HG02938 (cell line): ENCODE data around the gene BOC.

Experiments used
- ATAC-seq: cut with Tn5 transposase; IDR thresholded peaks from one replicate; pipeline ENCODE4 v1.9.1; 2021; ENCODE audit warnings: mild to moderate bottlenecking, moderate library complexity; ENCODE audit not compliant: unreplicated experiment

Gene BOC

DNA sequence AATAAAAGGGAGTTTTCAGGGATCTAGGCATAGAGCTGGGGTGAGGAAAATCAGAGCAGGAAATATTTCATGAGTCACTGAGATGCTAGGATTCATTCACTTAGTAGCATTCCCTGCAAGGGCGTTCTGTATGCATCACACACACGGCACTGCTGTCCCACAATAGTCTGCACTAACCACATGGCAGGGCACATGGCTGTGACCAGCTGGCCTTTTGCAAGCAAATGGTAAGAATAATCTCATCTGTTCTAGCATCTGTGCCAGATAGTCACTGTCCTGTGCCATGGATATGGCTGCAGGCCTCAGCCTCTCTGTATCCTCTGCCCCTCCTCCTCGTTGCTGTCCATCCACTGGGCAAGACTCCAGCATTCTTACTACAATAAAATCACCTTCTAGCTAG is 37.8 kb downstream of the BOC start:
- no peak for ATAC-seq

GRCh38 chr3:113249601-113250000 is 38.2 kb downstream of the BOC start:
- no peak for ATAC-seq

- no peak for ATAC-seq
Observed at GRCh38 chr3:113250566-113250965, 39.2 kb downstream of the BOC start.

DNA sequence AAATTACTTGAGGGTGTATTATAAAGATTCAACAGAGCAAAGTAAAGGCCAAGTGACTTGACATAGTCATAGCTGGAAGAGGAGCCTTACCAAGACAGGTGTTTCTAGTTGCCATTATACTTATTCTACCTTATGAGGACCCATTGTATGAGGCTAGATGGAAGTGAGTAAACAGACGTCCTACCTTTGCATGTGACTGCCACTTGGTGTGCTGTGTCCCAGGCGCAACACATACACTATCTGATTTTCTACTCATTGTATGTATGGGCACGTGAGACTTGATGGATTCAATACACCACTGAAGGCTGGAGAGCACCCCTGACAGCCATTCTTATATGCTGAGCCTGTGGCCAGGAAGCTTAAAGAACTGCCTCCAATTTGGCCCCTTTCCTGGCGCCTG is 40.5 kb downstream of the BOC start:
- no peak for ATAC-seq

GRCh38 chr3:113252553-113252952 is 41.2 kb downstream of the BOC start:
- ATAC-seq, result no peak

DNA sequence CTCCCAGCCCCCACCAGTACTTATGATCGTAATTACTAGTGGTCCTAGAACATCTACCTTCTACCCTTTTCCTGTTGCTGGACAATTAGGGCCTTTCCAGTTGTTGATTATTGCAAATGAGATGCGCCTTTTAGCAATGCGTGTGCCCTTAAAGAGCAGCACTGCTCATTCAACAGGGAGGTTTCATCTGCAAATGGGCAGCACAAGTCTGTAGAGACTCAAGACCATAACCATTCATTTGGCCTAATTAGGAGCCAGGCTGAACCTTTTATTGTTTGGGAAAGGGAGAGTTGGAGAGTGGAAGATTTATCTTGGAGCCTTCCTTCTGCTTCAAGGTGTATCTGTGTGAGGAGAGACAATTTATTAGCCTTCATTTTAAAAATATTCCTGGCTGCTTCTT is 42.3 kb downstream of the BOC start:
- no peak for ATAC-seq

GRCh38 chr3:113254171-113254947 is 43.0 kb downstream of the BOC start:
- ATAC-seq, result no peak

- no peak for ATAC-seq
Observed at GRCh38 chr3:113255100-113255853, 43.9 kb downstream of the BOC start.

- no peak for ATAC-seq
Observed at GRCh38 chr3:113255854-113256615, 44.7 kb downstream of the BOC start.

DNA sequence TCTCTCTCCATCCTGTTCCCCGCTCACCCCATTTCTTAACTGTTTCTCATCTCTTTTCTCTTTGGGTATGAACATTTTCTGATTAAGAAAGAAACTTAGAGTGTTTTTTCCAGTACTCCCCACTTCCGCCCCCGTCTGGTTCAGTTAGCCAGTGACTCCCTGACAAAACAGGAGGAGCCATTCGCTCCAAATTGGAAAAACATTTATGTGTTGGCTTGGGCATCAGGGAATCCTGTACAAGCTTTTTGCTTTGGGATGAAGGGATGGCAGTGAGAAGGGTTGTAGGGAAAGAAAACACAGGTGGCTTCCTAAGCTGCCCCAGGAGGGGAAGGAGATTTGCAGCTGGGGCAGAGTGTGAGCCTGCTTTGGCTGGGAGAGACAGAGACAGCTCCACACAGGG is 47.0 kb downstream of the BOC start:
- no peak for ATAC-seq

- ATAC-seq, result no peak
Observed at GRCh38 chr3:113259196-113259595, 47.8 kb downstream of the BOC start.

GRCh38 chr3:113261063-113261625 is 49.8 kb downstream of the BOC start:
- ATAC-seq, result no peak

DNA sequence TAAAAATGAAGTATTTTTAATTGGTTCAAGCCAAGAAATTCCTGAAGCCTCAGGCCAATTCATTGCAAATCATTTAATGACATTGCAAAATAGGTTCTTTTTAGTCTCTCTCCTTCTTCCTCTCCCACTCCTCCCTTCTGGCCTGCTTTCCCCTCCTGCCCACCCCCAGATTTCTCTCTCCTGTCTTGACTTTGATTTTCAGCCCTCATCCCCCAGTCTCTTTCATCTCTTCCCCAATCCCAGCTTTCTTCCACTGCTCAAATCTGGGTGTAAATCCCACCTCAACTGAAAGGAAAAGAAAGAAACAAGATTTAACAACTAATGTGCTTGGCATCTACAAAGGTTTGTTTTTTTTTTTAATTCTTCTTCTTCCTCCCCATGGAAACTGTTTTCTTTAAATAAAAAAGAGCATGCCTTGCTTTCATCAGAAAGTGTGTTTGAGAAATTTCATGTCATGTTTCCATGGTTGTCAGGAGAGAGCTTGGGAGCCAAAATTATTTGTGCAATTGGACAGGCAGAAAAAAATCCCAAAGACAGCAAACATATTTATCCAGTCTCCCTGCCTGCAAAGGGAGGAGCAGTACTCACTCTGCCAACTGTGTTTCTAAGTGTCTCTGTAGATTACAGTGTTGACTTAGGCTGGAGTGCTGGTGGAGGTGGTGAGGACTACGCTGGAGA is 50.4 kb downstream of the BOC start:
- ATAC-seq, result no peak

DNA sequence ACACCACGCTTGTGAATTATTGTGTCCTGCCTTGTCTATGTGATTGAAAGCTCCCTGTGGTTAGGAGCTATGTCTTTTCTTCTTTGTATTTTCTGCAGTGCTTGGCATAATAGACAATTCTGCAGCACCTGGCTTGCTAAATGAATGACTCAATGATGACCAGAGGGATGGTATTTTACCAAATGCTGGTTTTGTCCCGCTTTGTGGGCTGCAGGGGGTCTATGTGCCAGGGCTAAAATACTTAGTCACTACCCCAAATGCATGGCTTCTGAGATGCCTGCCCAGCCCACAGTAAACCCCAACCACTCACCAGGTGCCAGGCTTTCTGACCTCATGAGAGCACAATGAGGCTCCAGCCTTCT is 50.9 kb downstream of the BOC start:
- no peak for ATAC-seq

- ATAC-seq, result no peak
Observed at GRCh38 chr3:113263020-113263419, 51.7 kb downstream of the BOC start.

DNA sequence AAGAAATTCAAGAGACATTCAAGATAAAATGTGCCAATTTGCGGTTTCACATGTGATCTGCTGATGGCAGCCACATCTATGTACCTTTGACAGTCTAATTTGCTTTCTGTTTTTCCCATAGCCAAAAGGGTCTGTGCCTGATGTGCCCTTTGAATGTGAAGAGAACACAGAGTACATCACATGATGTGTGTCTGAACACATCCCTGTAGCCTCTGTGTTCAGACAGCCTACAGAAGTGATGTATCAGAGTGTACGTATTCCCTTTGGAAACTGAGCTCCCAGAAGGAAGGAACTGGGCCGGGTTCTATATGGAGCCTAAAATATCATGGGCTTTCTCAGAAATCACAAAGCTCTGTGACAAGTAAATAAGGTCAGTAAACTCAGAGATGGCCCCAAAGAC is 52.4 kb downstream of the BOC start:
- ATAC-seq, result no peak

- ATAC-seq, result no peak
Observed at GRCh38 chr3:113264283-113265131, 53.1 kb downstream of the BOC start.

DNA sequence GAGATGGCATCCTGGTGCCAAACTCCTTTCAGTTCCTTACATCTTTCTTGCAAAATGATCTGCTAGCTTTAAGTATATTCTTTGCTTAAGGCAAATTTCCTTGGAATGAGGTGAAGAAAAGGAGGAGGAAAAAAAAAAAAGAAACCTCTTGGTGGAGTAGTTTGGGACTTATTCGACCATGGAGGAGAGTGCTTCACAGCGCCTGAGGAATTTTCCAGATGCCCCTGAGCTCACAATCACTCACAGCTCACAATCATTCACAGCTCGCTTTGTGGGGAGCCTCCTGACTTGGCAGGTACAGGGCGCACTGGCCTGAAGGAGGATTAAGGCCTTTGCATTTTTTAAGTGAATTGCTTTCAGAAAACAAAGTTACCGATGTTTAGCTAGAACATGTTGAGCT is 53.9 kb downstream of the BOC start:
- no peak for ATAC-seq

- no peak for ATAC-seq
Observed at GRCh38 chr3:113266738-113267137, 55.4 kb downstream of the BOC start.

- ATAC-seq, result no peak
Observed at GRCh38 chr3:113268311-113268710, 57.0 kb downstream of the BOC start.
